T-helper 1 cell treated with Interleukin-12 subunit alpha and Interleukin-12 subunit beta and Interleukin-4 antibody, amounts not matched to agents 30 μg/mL and 1 μg/mL, for 36 hours (primary cell): ENCODE results near the gene CST8.

ENCODE experiments used
- H3K27ac Mint-ChIP-seq: one replicate; pipeline ENCODE4 v1.8.0; 2021; ENCODE audit warnings: mild to moderate bottlenecking, mixed read lengths
- H3K27me3 Mint-ChIP-seq: one replicate; pipeline ENCODE4 v1.8.0; 2021; ENCODE audit warnings: low read depth, mixed read lengths
- H3K36me3 Mint-ChIP-seq: one replicate; pipeline ENCODE4 v1.8.0; 2021; ENCODE audit warnings: low read depth, mixed read lengths
- H3K4me1 Mint-ChIP-seq: one replicate; pipeline ENCODE4 v1.8.0; 2021; ENCODE audit warnings: low read depth, mixed read lengths
- H3K4me3 Mint-ChIP-seq: one replicate; pipeline ENCODE4 v1.8.0; 2021; ENCODE audit warnings: mild to moderate bottlenecking, moderate library complexity, mixed read lengths
- H3K9me3 Mint-ChIP-seq: one replicate; pipeline ENCODE4 v1.8.0; 2021; ENCODE audit warnings: mixed read lengths

Gene CST8

DNA sequence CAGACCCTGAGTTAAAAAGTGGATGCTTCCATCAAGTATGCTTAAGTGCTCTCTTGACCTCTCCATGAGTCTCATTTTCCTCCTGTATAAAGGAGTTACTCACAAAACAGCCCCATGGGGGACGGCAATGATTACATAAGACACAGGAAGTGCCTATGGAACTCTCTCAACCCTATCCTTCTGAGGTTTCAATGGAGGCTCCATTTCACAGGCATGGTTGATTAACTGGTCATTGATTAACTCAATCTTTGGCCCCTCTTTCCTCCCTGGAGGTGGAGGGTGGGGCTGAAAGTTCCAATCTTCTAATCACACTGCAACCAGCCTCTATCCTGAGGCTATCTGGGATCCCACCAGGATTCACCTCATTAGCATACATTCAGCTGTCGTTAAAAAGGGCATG lies 29.3 kb downstream of the CST8 start:
- no peak overlapping the region for H3K27ac Mint-ChIP-seq
- H3K4me1 Mint-ChIP-seq, result no peaks in the 10 kb centered on the region
- no peaks in the 10 kb centered on the region for H3K36me3 Mint-ChIP-seq
- no peaks in the 10 kb centered on the region for H3K9me3 Mint-ChIP-seq
- H3K4me3 Mint-ChIP-seq, result no peak overlapping the region
- H3K27me3 Mint-ChIP-seq, result no peaks in the 10 kb centered on the region

DNA sequence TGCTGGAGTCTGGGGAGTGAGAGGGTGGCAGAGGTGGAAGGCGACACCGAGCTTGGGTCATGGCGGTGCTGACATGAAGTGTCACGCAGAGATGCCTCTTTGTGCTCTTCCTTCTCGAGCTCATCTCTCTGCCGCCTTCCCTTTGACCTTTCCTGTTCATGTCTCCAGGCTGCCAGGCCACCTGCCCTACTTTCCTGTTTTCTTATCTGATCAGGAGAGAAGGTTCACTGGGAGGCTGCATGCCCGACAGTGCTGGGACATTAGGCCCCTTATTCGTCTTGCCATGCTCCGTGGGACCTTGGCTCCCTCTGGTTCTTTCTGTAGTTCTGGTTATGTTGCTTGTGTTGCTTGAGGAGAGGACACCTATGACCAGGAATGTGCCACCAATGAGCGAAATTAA lies 33.2 kb downstream of the CST8 start:
- no peaks in the 10 kb centered on the region for H3K4me1 Mint-ChIP-seq
- peaks cover 14% of the 10 kb centered on the region for H3K9me3 Mint-ChIP-seq
- H3K27me3 Mint-ChIP-seq, result no peaks in the 10 kb centered on the region
- no peaks in the 10 kb centered on the region for H3K36me3 Mint-ChIP-seq
- no peak overlapping the region for H3K4me3 Mint-ChIP-seq
- H3K27ac Mint-ChIP-seq, result no peak overlapping the region

- Mint-ChIP-seq H3K27ac (no peak overlapping the region), H3K27me3 (no peaks in the 10 kb centered on the region), H3K36me3 (no peaks in the 10 kb centered on the region), H3K9me3 (peaks cover 19% of the 10 kb centered on the region), H3K4me1 (no peaks in the 10 kb centered on the region), H3K4me3 (no peak overlapping the region)
Measured at GRCh38 chr20:23526850-23527249, 35.9 kb downstream of the CST8 start.

DNA sequence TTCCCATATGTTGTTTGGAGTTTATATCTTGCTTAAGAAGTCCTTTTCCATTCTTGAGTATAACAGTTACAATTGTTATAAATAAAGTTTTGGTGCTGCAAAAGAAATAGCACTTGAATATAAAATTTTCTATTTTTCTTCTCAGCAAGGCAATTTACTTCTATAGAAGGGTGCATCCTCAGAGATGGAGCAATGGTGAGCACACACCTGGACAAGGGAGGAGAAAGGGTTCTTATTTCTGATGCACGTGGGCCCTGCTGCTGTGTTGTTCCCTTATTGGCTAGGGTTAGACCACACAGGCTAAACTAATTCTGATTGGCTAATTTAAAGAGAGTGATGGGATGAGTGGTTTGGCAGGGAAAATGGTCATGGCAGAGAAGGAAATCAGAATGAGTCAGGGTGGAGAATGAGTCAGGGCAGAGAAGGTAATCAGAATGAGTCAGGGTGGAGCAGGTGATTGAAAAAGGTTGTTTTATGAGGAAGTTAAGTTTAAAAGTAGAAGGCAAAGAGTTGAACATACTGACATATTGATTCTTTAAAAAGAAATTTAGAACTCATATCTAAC lies 38.0 kb downstream of the CST8 start:
- no peaks in the 10 kb centered on the region for H3K36me3 Mint-ChIP-seq
- peaks cover 19% of the 10 kb centered on the region for H3K9me3 Mint-ChIP-seq
- no peak overlapping the region for H3K27ac Mint-ChIP-seq
- H3K4me1 Mint-ChIP-seq, result no peaks in the 10 kb centered on the region
- no peaks in the 10 kb centered on the region for H3K27me3 Mint-ChIP-seq
- no peak overlapping the region for H3K4me3 Mint-ChIP-seq

DNA sequence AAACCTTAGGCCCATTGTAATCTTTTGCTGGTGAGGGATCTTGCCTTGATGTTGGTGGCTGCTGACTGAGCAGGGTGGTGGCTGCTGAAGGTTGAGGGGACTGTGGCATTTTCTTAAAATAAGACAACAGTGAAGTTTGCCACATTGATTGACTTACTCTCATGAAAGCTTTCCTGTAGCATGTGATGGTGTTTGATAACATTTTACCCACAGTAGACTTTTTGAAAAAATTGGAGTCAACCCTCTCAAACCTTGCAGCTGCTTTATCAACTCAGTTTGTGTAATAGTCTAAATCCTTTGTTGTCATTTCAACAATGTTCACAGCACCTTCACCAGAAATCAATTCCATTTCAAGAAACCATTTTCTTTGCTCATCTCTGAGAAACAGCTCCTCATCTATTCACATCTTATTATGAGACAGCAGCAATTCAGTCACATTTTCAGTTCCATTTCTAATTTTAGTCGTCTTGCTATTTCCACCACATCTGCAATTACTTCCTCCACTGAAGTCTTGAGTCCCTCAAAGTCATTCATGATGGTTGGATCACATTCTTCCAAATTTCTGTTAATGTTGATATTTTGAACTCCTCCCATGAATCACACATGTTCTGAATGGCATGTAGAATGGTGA lies 40.1 kb downstream of the CST8 start:
- H3K36me3 Mint-ChIP-seq, result no peaks in the 10 kb centered on the region
- H3K9me3 Mint-ChIP-seq, result peaks cover 19% of the 10 kb centered on the region
- no peak overlapping the region for H3K4me3 Mint-ChIP-seq
- no peaks in the 10 kb centered on the region for H3K27me3 Mint-ChIP-seq
- H3K27ac Mint-ChIP-seq, result no peak overlapping the region
- no peaks in the 10 kb centered on the region for H3K4me1 Mint-ChIP-seq

- Mint-ChIP-seq H3K4me3 (no peak overlapping the region), H3K4me1 (no peaks in the 10 kb centered on the region), H3K36me3 (no peaks in the 10 kb centered on the region), H3K27ac (no peak overlapping the region), H3K9me3 (peaks cover 15% of the 10 kb centered on the region), H3K27me3 (no peaks in the 10 kb centered on the region)
Measured at GRCh38 chr20:23532533-23532932, 41.6 kb downstream of the CST8 start.

DNA sequence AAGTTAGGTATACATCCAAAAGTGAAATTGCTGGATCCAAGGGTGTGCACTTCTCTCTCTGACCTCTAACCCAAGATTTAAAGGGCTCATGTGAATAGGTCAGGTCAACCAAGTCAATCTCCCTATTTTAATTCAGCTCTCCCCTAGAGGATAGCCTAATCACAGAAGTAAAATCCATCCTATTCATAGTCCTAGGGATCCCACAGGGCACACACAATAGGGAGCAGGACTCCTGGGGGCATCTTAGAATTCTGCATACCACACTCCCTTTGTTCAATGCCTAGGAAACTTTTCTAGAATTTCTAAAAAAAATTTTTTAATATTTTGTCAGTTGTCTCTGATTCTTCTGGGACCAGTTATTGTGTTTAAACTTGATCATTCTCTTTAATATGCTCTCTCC lies 42.2 kb downstream of the CST8 start:
- Mint-ChIP-seq H3K4me3 (no peak overlapping the region), H3K9me3 (peaks cover 13% of the 10 kb centered on the region), H3K27ac (no peak overlapping the region), H3K4me1 (no peaks in the 10 kb centered on the region), H3K36me3 (no peaks in the 10 kb centered on the region), H3K27me3 (no peaks in the 10 kb centered on the region)

DNA sequence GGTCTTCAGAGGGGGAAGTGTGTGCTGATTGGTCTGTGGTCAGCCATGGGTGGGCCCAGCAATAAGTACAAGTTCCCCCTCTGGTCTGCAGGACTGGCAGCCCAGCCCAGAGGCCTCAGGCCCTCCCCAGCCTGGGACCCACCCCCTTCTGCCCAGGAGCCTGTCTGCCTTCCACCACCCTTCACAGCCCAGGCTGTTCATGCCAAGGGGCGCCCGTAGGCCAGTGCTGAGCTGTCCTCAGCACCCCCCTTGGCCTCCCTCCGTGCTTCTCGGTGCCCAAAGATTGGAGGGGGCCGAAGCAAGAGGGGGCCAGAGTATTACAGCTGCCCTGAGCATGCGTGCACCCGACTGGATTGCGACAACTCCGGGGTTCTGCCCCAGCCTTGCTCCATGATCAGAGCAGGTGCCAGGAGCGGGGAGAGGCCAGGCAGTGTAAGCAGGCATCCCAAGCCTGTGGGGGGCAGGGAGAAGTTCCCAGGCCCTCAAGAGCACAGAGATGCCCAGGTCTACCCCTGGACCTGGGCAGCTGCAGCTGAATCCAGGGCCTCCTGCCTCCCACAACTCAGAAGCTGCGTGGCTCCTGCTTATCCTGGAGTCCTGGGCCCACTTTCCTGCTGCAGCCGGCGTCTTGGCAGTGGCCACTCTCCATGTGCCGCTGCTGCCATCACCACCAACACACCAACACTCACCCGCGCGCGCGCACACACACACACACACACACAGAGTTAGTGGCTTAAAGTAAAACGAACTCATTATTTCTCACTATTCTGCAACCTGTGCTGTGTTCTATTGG lies 44.1 kb downstream of the CST8 start:
- no peaks in the 10 kb centered on the region for H3K36me3 Mint-ChIP-seq
- H3K4me1 Mint-ChIP-seq, result no peaks in the 10 kb centered on the region
- no peak overlapping the region for H3K27ac Mint-ChIP-seq
- no peak overlapping the region for H3K4me3 Mint-ChIP-seq
- H3K9me3 Mint-ChIP-seq, result peaks cover 4% of the 10 kb centered on the region
- no peaks in the 10 kb centered on the region for H3K27me3 Mint-ChIP-seq

DNA sequence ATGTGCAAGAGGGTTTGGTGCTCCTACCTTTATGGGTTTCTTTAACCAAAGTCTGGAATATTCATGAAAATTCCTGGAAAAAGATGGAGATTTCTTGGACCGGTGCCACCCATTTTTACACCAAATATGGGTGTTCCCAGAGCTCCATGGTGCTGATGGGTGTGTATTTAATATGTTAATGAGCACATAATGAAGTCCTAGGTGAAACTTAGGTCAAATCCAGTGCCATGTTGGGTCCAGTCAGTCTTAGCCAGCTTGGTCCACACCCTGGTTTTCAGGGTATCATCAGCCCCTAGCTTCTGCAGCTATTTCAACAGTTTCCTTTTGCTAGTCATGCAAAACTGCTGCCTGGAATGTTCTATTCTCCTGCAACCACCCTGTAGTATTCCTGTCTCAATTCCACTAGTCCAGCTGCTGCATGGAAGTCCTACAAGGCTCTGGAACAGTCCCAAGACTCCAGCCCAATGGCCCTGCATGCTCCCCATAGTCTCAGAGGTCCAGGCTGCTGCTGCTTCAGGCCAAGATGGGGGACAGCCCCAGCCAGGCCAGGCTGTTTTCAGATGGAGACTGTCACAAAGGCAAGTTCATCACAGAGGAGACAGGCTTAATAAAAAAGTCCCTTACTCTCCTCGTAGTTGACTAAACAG lies 45.5 kb downstream of the CST8 start:
- Mint-ChIP-seq H3K4me1 (no peaks in the 10 kb centered on the region), H3K27me3 (peaks cover 3% of the 10 kb centered on the region), H3K27ac (no peak overlapping the region), H3K9me3 (no peaks in the 10 kb centered on the region), H3K36me3 (no peaks in the 10 kb centered on the region), H3K4me3 (no peak overlapping the region)

GRCh38 chr20:23537030-23537429 lies 46.1 kb downstream of the CST8 start:
- H3K9me3 Mint-ChIP-seq, result no peaks in the 10 kb centered on the region
- no peak overlapping the region for H3K4me3 Mint-ChIP-seq
- H3K4me1 Mint-ChIP-seq, result no peaks in the 10 kb centered on the region
- H3K27ac Mint-ChIP-seq, result no peak overlapping the region
- H3K36me3 Mint-ChIP-seq, result no peaks in the 10 kb centered on the region
- H3K27me3 Mint-ChIP-seq, result peaks cover 3% of the 10 kb centered on the region

DNA sequence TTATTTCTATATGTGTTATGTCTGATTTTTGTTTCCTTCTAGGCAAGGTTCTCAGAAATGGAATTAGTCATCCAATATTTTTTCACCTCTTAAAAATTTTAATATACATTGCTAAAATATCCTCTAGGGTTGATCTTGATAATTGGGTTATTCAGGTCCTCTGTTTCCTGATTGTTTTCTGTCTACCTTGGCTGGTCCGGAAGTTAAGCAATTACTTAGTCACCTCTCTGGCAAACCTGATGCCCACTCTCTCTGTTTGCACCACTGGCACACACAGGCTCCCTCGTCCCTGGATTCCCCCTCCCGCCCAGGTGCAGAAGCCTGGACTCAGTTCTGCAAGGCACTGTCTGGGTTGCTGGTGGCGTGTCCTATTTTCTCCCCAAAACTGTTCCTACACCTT lies 49.7 kb downstream of the CST8 start:
- H3K4me3 Mint-ChIP-seq, result no peak overlapping the region
- H3K27me3 Mint-ChIP-seq, result peaks cover 3% of the 10 kb centered on the region
- no peak overlapping the region for H3K27ac Mint-ChIP-seq
- no peaks in the 10 kb centered on the region for H3K36me3 Mint-ChIP-seq
- H3K4me1 Mint-ChIP-seq, result no peaks in the 10 kb centered on the region
- H3K9me3 Mint-ChIP-seq, result no peaks in the 10 kb centered on the region

- Mint-ChIP-seq H3K4me1 (no peaks in the 10 kb centered on the region), H3K36me3 (no peaks in the 10 kb centered on the region), H3K27ac (no peak overlapping the region), H3K4me3 (no peak overlapping the region), H3K27me3 (peaks cover 3% of the 10 kb centered on the region), H3K9me3 (no peaks in the 10 kb centered on the region)
Measured at GRCh38 chr20:23541330-23541729, 50.4 kb downstream of the CST8 start.

DNA sequence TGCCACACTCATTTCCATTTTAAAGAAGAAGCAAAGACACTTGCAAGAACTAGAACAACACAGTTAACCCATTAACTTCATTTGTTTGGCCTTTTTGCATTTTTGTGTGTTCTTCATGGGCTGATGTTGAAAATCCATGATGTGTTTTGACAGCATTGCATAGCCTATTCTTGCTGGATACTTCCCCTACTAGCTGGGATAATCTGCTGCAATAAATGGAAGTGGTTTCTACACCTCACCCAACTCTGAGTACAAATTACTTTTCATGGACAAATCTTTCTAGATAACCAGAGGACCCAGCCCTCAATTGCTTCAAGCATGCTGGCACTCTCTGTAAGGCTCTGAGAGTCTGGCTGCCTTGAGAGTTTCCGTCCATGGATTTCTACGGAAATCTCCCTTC lies 50.9 kb downstream of the CST8 start:
- H3K36me3 Mint-ChIP-seq, result no peaks in the 10 kb centered on the region
- H3K4me3 Mint-ChIP-seq, result no peak overlapping the region
- no peaks in the 10 kb centered on the region for H3K4me1 Mint-ChIP-seq
- H3K27me3 Mint-ChIP-seq, result peaks cover 3% of the 10 kb centered on the region
- no peak overlapping the region for H3K27ac Mint-ChIP-seq
- H3K9me3 Mint-ChIP-seq, result no peaks in the 10 kb centered on the region

DNA sequence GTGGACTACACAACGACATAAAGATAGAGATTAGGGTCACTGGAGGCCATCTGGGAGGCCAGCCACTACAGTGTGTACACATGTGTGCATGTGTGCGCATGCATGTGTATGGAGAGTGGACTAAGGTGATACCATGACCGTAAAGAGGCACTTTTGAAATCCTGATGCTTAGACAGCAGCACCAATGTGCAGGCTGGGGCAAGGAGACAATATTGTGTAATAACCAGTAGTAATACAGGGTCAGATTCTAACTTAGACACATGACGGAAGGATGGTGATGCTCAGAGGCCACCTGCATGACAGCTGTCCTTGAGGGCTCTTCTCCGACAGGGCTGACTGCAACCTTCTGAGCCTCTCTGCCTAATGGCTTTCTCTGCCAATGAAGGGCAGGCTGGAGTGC lies 51.9 kb downstream of the CST8 start:
- no peak overlapping the region for H3K4me3 Mint-ChIP-seq
- no peak overlapping the region for H3K27ac Mint-ChIP-seq
- H3K4me1 Mint-ChIP-seq, result no peaks in the 10 kb centered on the region
- no peaks in the 10 kb centered on the region for H3K9me3 Mint-ChIP-seq
- peaks cover 3% of the 10 kb centered on the region for H3K27me3 Mint-ChIP-seq
- no peaks in the 10 kb centered on the region for H3K36me3 Mint-ChIP-seq

- no peaks in the 10 kb centered on the region for H3K9me3 Mint-ChIP-seq
- H3K4me3 Mint-ChIP-seq, result no peak overlapping the region
- H3K4me1 Mint-ChIP-seq, result no peaks in the 10 kb centered on the region
- no peaks in the 10 kb centered on the region for H3K36me3 Mint-ChIP-seq
- H3K27me3 Mint-ChIP-seq, result peaks cover 3% of the 10 kb centered on the region
- H3K27ac Mint-ChIP-seq, result no peak overlapping the region
Measured at GRCh38 chr20:23544133-23544532, 53.2 kb downstream of the CST8 start.
